Activated CD8-positive, alpha-beta memory T cell treated with anti-CD3 and anti-CD28 coated beads for 48 hours (primary cell): ENCODE measurements around the gene TBCEL.
A peak's percentile ranks its signal among the peaks of the same experiment; 100 is the strongest.
"Not testable (repeated sequence)": the region's sequence is repeated elsewhere in the genome, so short reads cannot be mapped to it uniquely, and the experiment has no call there.

Source experiments
- DNase-seq, 3 experiments: peaks; one replicate each; pipeline ENCODE4 v3.0.0-alpha.2; 2020; ENCODE audit warnings: low read depth in 2 of 3, low spot score in 2 of 3

TBCEL gene

GRCh38 chr11:121105063-121105480 is 81.2 kb downstream of the TBCEL start:
- DNase-seq = no peak

- DNase-seq = no peak
Measured at GRCh38 chr11:121105481-121106195, 81.7 kb downstream of the TBCEL start.

GRCh38 chr11:121106812-121107211 is 82.9 kb downstream of the TBCEL start:
- no peak for DNase-seq

- no peak for DNase-seq
Measured at GRCh38 chr11:121108413-121108812, 84.5 kb downstream of the TBCEL start.

GRCh38 chr11:121109471-121109870 is 85.6 kb downstream of the TBCEL start:
- no peak for DNase-seq

- no peak for DNase-seq
Measured at GRCh38 chr11:121109916-121110586, 86.1 kb downstream of the TBCEL start.

- DNase-seq = no peak
Measured at GRCh38 chr11:121110871-121111724, 87.2 kb downstream of the TBCEL start.

GRCh38 chr11:121112498-121113455 is 88.9 kb downstream of the TBCEL start:
- peak in 1 of 3 experiments; percentile 9 for DNase-seq

- no peak for DNase-seq
Measured at GRCh38 chr11:121113611-121114010, 89.7 kb downstream of the TBCEL start.

GRCh38 chr11:121115024-121115423 is 91.1 kb downstream of the TBCEL start:
- DNase-seq = not testable (repeated sequence)

- no peak for DNase-seq
Measured at GRCh38 chr11:121117788-121118187, 93.9 kb downstream of the TBCEL start.

GRCh38 chr11:121119440-121119839 is 95.5 kb downstream of the TBCEL start:
- DNase-seq = no peak

GRCh38 chr11:121122328-121122727 is 98.4 kb downstream of the TBCEL start:
- no peak for DNase-seq

GRCh38 chr11:121123496-121124069 is 99.7 kb downstream of the TBCEL start:
- no peak for DNase-seq

- no peak for DNase-seq
Measured at GRCh38 chr11:121127809-121128208, 103.9 kb downstream of the TBCEL start.

GRCh38 chr11:121129362-121130340 is 105.7 kb downstream of the TBCEL start:
- DNase-seq = no peak

GRCh38 chr11:121131656-121132055 is 107.8 kb downstream of the TBCEL start:
- no peak for DNase-seq

- no peak for DNase-seq
Measured at GRCh38 chr11:121132211-121132976, 108.5 kb downstream of the TBCEL start.
